Stimulated activated CD8-positive, alpha-beta memory T cell treated with anti-CD3 and anti-CD28 coated beads, Interleukin-15, amount 100 ng/mL, for 4 hours (primary cell): ENCODE data around the gene PARP3.
A peak's percentile ranks its signal among the peaks of the same experiment; 100 is the strongest.

Source experiments
- DNase-seq, 2 donors: peaks; one replicate each; pipeline ENCODE4 v3.0.0-alpha.2; 2020; ENCODE audit warnings: low read depth in 2 of 2

Gene PARP3

GRCh38 chr3:51966922-51967383 is 24.8 kb downstream of the PARP3 start:
- DNase-seq: no peak

- no peak for DNase-seq
Observed at GRCh38 chr3:51967384-51968169, 25.4 kb downstream of the PARP3 start, which contains the start of gene PCBP4. PCBP4 (minus strand) TSS chr3:51967454; CDS start chr3:51961240, 6,214 bp downstream.

- no peak for DNase-seq
Observed at GRCh38 chr3:51968170-51968775, 26.1 kb downstream of the PARP3 start.

DNA sequence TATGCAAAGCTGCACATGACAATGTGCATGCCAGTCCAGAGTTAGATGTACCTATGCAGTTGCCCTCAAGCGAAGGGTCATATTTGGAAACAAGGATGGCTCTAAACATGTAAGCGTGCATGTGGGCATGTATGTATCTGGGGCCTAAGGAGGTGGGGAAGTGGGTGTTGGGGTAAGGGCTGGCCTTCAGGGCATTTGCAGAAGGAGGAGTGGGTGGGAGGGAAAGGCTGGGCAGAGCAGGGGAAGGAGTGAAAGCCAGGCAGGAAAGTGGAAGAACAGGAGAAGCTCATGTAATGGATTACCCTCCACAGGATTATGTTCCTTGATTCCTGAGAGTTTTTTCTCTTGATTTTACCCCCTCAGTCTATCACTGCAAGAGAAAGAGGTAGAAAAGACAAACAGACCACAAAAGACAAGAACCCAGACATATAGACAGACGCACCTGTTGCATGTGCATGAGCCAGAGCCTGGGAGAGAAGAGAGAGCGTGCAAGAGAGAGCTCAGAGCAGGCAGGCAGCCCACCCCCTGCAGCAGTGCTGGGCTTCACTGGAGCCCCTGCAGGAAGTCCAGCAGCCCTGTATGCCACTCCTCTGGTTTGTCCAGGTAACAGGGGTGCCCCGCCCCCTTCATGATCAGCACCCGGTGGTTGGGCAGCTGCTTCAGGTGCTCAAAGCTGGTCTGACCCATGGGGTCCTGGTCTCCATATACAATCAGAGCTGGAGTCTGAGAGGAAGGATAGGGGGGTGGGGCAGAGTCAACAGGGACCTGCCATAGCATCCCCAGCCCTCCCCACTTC is 26.9 kb downstream of the PARP3 start:
- no peak for DNase-seq

- DNase-seq: no peak
Observed at GRCh38 chr3:51969841-51970240, 27.7 kb downstream of the PARP3 start.

- no peak for DNase-seq
Observed at GRCh38 chr3:51970606-51971300, 28.6 kb downstream of the PARP3 start.

- no peak for DNase-seq
Observed at GRCh38 chr3:51971350-51971749, 29.2 kb downstream of the PARP3 start.

- DNase-seq: no peak
Observed at GRCh38 chr3:51974277-51974962, 32.3 kb downstream of the PARP3 start.

- peak; percentile 38 to 52 for DNase-seq
Observed at GRCh38 chr3:51974963-51975851, 33.0 kb downstream of the PARP3 start, which contains the start of gene ABHD14A. ABHD14A (plus strand) TSS chr3:51975064; CDS start chr3:51975136, 72 bp downstream.

- DNase-seq: no peak
Observed at GRCh38 chr3:51975852-51976549, 33.8 kb downstream of the PARP3 start.

DNA sequence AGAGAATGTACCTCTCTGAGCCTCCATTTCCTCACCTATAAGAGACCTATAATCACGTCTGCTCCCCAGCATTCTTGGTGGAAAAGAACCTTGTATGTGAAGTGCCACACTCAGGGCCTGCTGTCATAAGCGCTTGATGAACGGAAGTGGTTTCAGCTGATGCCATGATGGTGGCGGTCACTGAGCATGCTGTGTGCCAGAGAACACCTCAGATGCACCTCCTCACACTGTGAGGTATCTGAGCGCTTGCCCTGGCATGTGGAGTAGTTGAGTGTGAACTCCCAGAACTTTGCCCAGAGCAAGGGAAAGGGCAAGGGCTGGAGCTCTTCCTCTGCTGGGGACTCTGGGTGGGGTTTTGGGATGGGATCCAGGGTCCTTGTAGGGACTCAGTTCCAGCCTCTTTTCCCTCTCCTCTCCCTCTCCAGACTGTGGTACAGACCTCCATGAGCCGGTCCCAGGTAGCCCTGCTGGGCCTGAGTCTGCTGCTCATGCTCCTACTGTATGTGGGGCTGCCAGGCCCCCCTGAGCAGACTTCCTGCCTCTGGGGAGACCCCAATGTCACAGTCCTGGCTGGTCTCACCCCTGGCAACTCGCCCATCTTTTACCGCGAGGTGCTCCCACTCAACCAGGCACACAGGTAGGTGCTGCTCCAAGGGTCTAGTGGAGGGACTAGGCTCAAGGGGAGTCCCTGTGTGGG is 35.4 kb downstream of the PARP3 start:
- DNase-seq: no peak

DNA sequence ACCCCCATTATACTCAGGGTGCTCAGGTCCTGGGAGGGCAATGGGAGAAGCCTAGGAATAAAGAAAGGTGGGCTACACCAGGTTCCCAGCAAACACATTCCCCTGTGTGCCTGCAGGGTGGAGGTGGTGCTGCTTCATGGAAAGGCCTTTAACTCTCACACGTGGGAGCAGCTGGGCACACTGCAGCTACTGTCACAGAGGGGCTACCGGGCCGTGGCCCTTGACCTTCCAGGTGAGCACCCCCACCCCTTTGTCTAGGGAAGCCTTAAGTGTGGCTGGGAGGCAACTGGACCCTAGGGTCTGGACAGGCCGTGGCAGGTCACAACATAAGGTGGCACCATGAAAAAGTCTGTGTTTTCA is 36.0 kb downstream of the PARP3 start:
- DNase-seq: no peak

DNA sequence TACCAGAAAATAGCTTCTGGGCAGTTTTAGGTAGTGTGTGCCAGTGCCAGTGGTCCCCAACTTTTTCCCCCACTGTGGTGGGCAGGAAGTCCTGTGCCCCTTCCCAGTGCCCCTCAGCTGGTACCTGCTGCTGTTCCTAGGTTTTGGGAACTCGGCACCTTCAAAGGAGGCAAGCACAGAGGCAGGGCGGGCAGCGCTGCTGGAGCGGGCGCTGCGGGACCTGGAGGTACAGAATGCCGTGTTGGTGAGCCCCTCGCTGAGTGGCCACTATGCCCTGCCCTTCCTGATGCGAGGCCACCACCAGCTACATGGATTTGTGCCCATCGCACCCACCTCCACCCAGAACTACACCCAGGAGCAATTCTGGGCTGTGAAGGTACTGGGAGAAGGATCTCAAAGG is 38.1 kb downstream of the PARP3 start:
- DNase-seq: no peak

DNA sequence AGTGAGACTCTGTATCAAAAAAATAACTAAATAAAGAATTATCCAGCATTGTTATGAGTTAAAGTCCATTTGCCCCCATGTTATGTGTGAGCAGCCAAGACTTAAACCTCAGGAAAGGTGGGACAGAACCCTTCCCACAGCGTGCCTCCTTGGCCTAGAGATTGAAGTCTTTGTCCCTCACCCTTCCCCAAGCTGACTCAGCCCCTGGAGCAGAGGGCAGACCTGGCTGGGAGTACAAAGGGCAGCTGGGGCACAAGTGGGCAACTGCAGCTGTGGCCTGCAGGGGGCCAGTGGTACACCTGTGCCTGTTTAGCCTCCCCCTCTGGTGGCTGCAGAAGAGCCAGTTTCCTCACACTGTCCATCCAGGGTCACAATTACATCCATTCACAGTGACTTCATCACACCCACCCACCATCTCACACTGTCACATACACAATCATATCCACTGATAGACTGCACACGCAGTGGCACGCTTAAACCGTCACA is 40.2 kb downstream of the PARP3 start:
- DNase-seq: no peak

GRCh38 chr3:51982838-51983577 is 40.8 kb downstream of the PARP3 start, which contains the start of gene ACY1:
ACY1 (plus strand) TSS chr3:51983535; CDS start chr3:51984065, 530 bp downstream.
- DNase-seq: peak; percentile 54 to 56

GRCh38 chr3:51983578-51984268 is 41.6 kb downstream of the PARP3 start:
- DNase-seq: no peak

- DNase-seq: no peak
Observed at GRCh38 chr3:51984269-51984647, 42.1 kb downstream of the PARP3 start.
